Measurements from ENCODE around the gene RAB10. TPM values are rescaled to one million over a fixed set of nuclear protein-coding genes. Genes with fewer than 3 reads are reported as not detected.
A peak's percentile ranks its signal among the peaks of the same experiment; 100 is the strongest.
"Not testable (repeated sequence)": the region's sequence is repeated elsewhere in the genome, so short reads cannot be mapped to it uniquely, and the experiment has no call there.

RAB10 gene
- total and polyA plus RNA-seq, 5 donors from 2014 or later = 40.8 to 132 (median 112) TPM

GRCh38 chr2:26166541-26166940, 132.7 kb downstream of the RAB10 start:
- Mint-ChIP-seq H3K4me3 (peak overlapping the region in 1 of 4 donors; percentile 49), H3K27me3 (peaks cover 42% of the 10 kb centered on the region)
- not testable (repeated sequence) for H3K4me1 Mint-ChIP-seq; H3K4me3 ChIP-seq (ENCODE audit: low read depth, low read length); ATAC-seq (ENCODE audit: low read depth in 2 of 2); H3K27ac Mint-ChIP-seq; H3K9me3 ChIP-seq (ENCODE audit: control insufficient read depth in 2 of 2, low read length in 2 of 2); DNase-seq; H3K9me3 Mint-ChIP-seq; H3K4me1 ChIP-seq (ENCODE audit: control insufficient read depth, insufficient read depth, low read length, poor library complexity, severe bottlenecking); H3K27me3 ChIP-seq (ENCODE audit: control insufficient read depth, insufficient read depth, low read length); H3K27ac ChIP-seq (ENCODE audit: insufficient read depth, low read length, poor library complexity, severe bottlenecking); H3K36me3 Mint-ChIP-seq; H3K36me3 ChIP-seq (ENCODE audit: control insufficient read depth, insufficient read depth, low read length)

- no peaks in the 10 kb centered on the region for H3K36me3 ChIP-seq (ENCODE audit: control insufficient read depth, insufficient read depth, low read length)
- peaks cover 48% of the 10 kb centered on the region for H3K27me3 Mint-ChIP-seq
- H3K4me3 Mint-ChIP-seq = peak overlapping the region in 1 of 4 donors; percentile 21
- H3K4me3 ChIP-seq (ENCODE audit: low read depth, low read length) = no peak overlapping the region
- ATAC-seq (ENCODE audit: low read depth in 2 of 2) = no peak
- peaks cover 0 to 1% (median 0%) of the 10 kb centered on the region in 7 donors for H3K9me3 Mint-ChIP-seq
- H3K9me3 ChIP-seq (ENCODE audit: control insufficient read depth in 2 of 2, low read length in 2 of 2) = no peaks in the 10 kb centered on the region
- peaks cover 2% of the 10 kb centered on the region for H3K27me3 ChIP-seq (ENCODE audit: control insufficient read depth, insufficient read depth, low read length)
- H3K4me1 ChIP-seq (ENCODE audit: control insufficient read depth, insufficient read depth, low read length, poor library complexity, severe bottlenecking) = peaks cover 13% of the 10 kb centered on the region
- H3K36me3 Mint-ChIP-seq = no peaks in the 10 kb centered on the region
- DNase-seq = no peak
- no peak overlapping the region for H3K27ac Mint-ChIP-seq
- no peak overlapping the region for H3K27ac ChIP-seq (ENCODE audit: insufficient read depth, low read length, poor library complexity, severe bottlenecking)
- H3K4me1 Mint-ChIP-seq = peaks cover 0 to 10% (median 4%) of the 10 kb centered on the region in 4 donors
These were observed 134.9 kb downstream of the RAB10 start for GRCh38 chr2:26168785-26169184.

GRCh38 chr2:26169226-26169625, 135.3 kb downstream of the RAB10 start:
- Histone ChIP-seq H3K27ac (ENCODE audit: insufficient read depth, low read length, poor library complexity, severe bottlenecking) (no peak overlapping the region), H3K9me3 (ENCODE audit: control insufficient read depth in 2 of 2, low read length in 2 of 2) (no peaks in the 10 kb centered on the region), H3K36me3 (ENCODE audit: control insufficient read depth, insufficient read depth, low read length) (no peaks in the 10 kb centered on the region), H3K4me3 (ENCODE audit: low read depth, low read length) (no peak overlapping the region), H3K4me1 (ENCODE audit: control insufficient read depth, insufficient read depth, low read length, poor library complexity, severe bottlenecking) (peaks cover 17% of the 10 kb centered on the region), H3K27me3 (ENCODE audit: control insufficient read depth, insufficient read depth, low read length) (peaks cover 2% of the 10 kb centered on the region)
- no peak overlapping the region for H3K27ac Mint-ChIP-seq
- no peak overlapping the region for H3K4me3 Mint-ChIP-seq
- H3K27me3 Mint-ChIP-seq = peaks cover 50% of the 10 kb centered on the region
- H3K4me1 Mint-ChIP-seq = peaks cover 0 to 11% (median 4%) of the 10 kb centered on the region in 4 donors
- no peaks in the 10 kb centered on the region for H3K36me3 Mint-ChIP-seq
- peaks cover 0 to 1% (median 0%) of the 10 kb centered on the region in 7 donors for H3K9me3 Mint-ChIP-seq
- ATAC-seq (ENCODE audit: low read depth in 2 of 2) (no peak), DNase-seq (no peak)

GRCh38 chr2:26169681-26170414, 136.0 kb downstream of the RAB10 start:
- DNase-seq (no peak), ATAC-seq (ENCODE audit: low read depth in 2 of 2) (no peak)
- Histone ChIP-seq H3K27me3 (ENCODE audit: control insufficient read depth, insufficient read depth, low read length) (peaks cover 8% of the 10 kb centered on the region), H3K4me3 (ENCODE audit: low read depth, low read length) (no peak overlapping the region), H3K36me3 (ENCODE audit: control insufficient read depth, insufficient read depth, low read length) (no peaks in the 10 kb centered on the region), H3K4me1 (ENCODE audit: control insufficient read depth, insufficient read depth, low read length, poor library complexity, severe bottlenecking) (peaks cover 17% of the 10 kb centered on the region), H3K9me3 (ENCODE audit: control insufficient read depth in 2 of 2, low read length in 2 of 2) (no peaks in the 10 kb centered on the region), H3K27ac (ENCODE audit: insufficient read depth, low read length, poor library complexity, severe bottlenecking) (no peak overlapping the region)
- Mint-ChIP-seq H3K9me3 (peaks cover 0 to 4% (median 0%) of the 10 kb centered on the region in 7 donors), H3K4me3 (no peak overlapping the region), H3K36me3 (no peaks in the 10 kb centered on the region), H3K27ac (no peak overlapping the region), H3K27me3 (peaks cover 57% of the 10 kb centered on the region), H3K4me1 (peaks cover 0 to 15% (median 7%) of the 10 kb centered on the region in 4 donors)

- Mint-ChIP-seq H3K4me1 (peaks cover 0 to 15% (median 7%) of the 10 kb centered on the region in 4 donors), H3K9me3 (peaks cover 0 to 4% (median 0%) of the 10 kb centered on the region in 7 donors), H3K4me3 (peak overlapping the region in 1 of 4 donors; percentile 41), H3K27ac (no peak overlapping the region), H3K27me3 (peaks cover 66% of the 10 kb centered on the region), H3K36me3 (no peaks in the 10 kb centered on the region)
- no peak for ATAC-seq (ENCODE audit: low read depth in 2 of 2)
- H3K27ac ChIP-seq (ENCODE audit: insufficient read depth, low read length, poor library complexity, severe bottlenecking) = no peak overlapping the region
- H3K4me1 ChIP-seq (ENCODE audit: control insufficient read depth, insufficient read depth, low read length, poor library complexity, severe bottlenecking) = peaks cover 17% of the 10 kb centered on the region
- no peaks in the 10 kb centered on the region for H3K9me3 ChIP-seq (ENCODE audit: control insufficient read depth in 2 of 2, low read length in 2 of 2)
- no peaks in the 10 kb centered on the region for H3K36me3 ChIP-seq (ENCODE audit: control insufficient read depth, insufficient read depth, low read length)
- DNase-seq = no peak
- peaks cover 8% of the 10 kb centered on the region for H3K27me3 ChIP-seq (ENCODE audit: control insufficient read depth, insufficient read depth, low read length)
- H3K4me3 ChIP-seq (ENCODE audit: low read depth, low read length) = no peak overlapping the region
These were observed 136.9 kb downstream of the RAB10 start for GRCh38 chr2:26170795-26171194.

GRCh38 chr2:26172189-26172870, 138.4 kb downstream of the RAB10 start:
- H3K27me3 Mint-ChIP-seq = peaks cover 59% of the 10 kb centered on the region
- Histone ChIP-seq H3K27me3 (ENCODE audit: control insufficient read depth, insufficient read depth, low read length) (peaks cover 12% of the 10 kb centered on the region), H3K9me3 (ENCODE audit: control insufficient read depth in 2 of 2, low read length in 2 of 2) (no peaks in the 10 kb centered on the region), H3K4me3 (ENCODE audit: low read depth, low read length) (no peak overlapping the region), H3K36me3 (ENCODE audit: control insufficient read depth, insufficient read depth, low read length) (no peaks in the 10 kb centered on the region), H3K4me1 (ENCODE audit: control insufficient read depth, insufficient read depth, low read length, poor library complexity, severe bottlenecking) (peaks cover 17% of the 10 kb centered on the region), H3K27ac (ENCODE audit: insufficient read depth, low read length, poor library complexity, severe bottlenecking) (no peak overlapping the region)
- DNase-seq (no peak), ATAC-seq (ENCODE audit: low read depth in 2 of 2) (no peak)
- no peak overlapping the region for H3K27ac Mint-ChIP-seq
- H3K4me3 Mint-ChIP-seq = peak overlapping the region; percentile 41 to 91 (median 82)
- H3K4me1 Mint-ChIP-seq = peaks cover 0 to 15% (median 7%) of the 10 kb centered on the region in 4 donors
- H3K9me3 Mint-ChIP-seq = peaks cover 0 to 4% (median 0%) of the 10 kb centered on the region in 7 donors
- H3K36me3 Mint-ChIP-seq = no peaks in the 10 kb centered on the region

- Mint-ChIP-seq H3K4me3 (peak within 1 kb of the TSS; percentile 41 to 91 (median 82)), H3K27me3 (peaks cover 63% of the 10 kb centered on the region), H3K27ac (peak within 1 kb of the TSS in 1 of 3 donors; percentile 55), H3K9me3 (peaks cover 0 to 4% (median 0%) of the 10 kb centered on the region in 7 donors), H3K4me1 (peaks cover 0 to 15% (median 7%) of the 10 kb centered on the region in 4 donors), H3K36me3 (no peaks in the 10 kb centered on the region)
- peaks cover 12% of the 10 kb centered on the region for H3K27me3 ChIP-seq (ENCODE audit: control insufficient read depth, insufficient read depth, low read length)
- peaks cover 17% of the 10 kb centered on the region for H3K4me1 ChIP-seq (ENCODE audit: control insufficient read depth, insufficient read depth, low read length, poor library complexity, severe bottlenecking)
- H3K27ac ChIP-seq (ENCODE audit: insufficient read depth, low read length, poor library complexity, severe bottlenecking) = no peak within 1 kb of the TSS
- H3K4me3 ChIP-seq (ENCODE audit: low read depth, low read length) = no peak within 1 kb of the TSS
- DNase-seq = no peak
- ATAC-seq (ENCODE audit: low read depth in 2 of 2) = no peak
- H3K36me3 ChIP-seq (ENCODE audit: control insufficient read depth, insufficient read depth, low read length) = no peaks in the 10 kb centered on the region
- no peaks in the 10 kb centered on the region for H3K9me3 ChIP-seq (ENCODE audit: control insufficient read depth in 2 of 2, low read length in 2 of 2)
These were observed 139.2 kb downstream of the RAB10 start, which contains the start of gene GAREM2 for GRCh38 chr2:26172871-26173775. GAREM2 (plus strand) TSS chr2:26173088; CDS start chr2:26173221, 133 bp downstream.

Measured in CD4-positive, CD25-positive, alpha-beta regulatory T cell (primary cell).